ENCODE data around the gene PIGR. TPM values are rescaled to one million over a fixed set of nuclear protein-coding genes. Genes with fewer than 3 reads are reported as not detected.

Gene PIGR
- total RNA-seq, 1 experiment from 2014 or later = 0.03 TPM

- DNase-seq = no peak
- H3K36me3 ChIP-seq (replicated peaks; ENCODE audit: control insufficient read depth, insufficient read depth, low read length) = no peaks in the 10 kb centered on the region
- no peak overlapping the region for H3K4me3 ChIP-seq (ENCODE audit: insufficient read depth, low read depth, low read length)
- no peaks in the 10 kb centered on the region for H3K27me3 ChIP-seq (ENCODE audit: control insufficient read depth, insufficient read depth, low read length)
Observed at GRCh38 chr1:206886831-206887230, 59.4 kb downstream of the PIGR start.

DNA sequence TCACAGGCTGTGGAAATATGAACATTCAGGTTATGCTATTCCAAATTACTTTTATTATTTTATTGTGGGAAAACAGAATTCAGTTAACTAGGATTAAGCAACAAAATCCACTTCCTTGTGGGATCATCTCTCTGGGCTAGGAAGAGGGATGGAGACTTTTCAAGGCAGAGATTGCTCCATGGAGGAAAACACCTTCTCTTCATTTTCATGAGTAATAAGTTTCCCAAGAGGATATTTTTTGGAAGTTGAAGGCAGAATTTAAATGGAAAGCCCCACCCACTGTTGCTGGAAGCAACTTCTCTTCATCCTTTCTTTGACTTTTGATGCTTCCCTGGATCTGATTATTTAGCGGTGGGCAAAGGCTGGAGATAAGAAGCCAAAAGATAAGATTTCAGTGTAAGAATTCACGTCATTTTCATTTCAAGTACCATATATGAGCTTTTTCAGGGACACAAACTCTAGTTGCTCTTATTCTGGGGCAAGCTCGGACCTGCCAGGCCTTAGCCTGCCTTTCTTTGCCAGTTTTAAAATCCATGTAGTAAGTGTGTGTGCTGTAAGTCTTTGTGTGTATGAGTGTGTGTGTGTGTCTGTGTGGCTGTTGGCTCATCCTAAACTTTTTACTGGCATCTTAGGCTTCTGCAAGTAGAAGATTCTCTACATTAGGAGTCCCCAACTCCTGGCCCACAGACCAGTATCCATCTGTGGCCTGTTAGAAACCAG lies 60.8 kb downstream of the PIGR start:
- DNase-seq = no peak
- Histone ChIP-seq H3K36me3 (replicated peaks; ENCODE audit: control insufficient read depth, insufficient read depth, low read length) (no peaks in the 10 kb centered on the region), H3K4me3 (ENCODE audit: insufficient read depth, low read depth, low read length) (no peak overlapping the region), H3K27me3 (ENCODE audit: control insufficient read depth, insufficient read depth, low read length) (no peaks in the 10 kb centered on the region)

DNA sequence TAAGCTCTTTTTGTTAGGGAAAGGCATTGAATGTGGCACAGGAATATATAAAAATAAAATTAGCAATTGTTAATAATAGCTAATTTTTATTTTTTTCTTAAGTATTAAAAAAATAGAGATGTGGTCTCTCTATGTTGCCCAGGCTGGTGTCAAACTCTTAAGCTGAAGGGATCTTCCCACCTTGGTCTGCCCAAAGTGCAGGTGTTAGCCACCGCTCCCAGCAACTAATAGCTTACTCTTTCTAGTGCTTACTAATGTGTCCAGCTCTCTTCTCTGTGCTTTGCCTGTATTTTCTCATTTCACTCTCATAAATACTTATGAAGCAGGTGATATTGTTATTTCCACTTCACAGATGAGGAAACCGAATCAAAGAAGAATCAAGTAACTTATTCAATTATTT lies 62.4 kb downstream of the PIGR start:
- DNase-seq = no peak
- Histone ChIP-seq H3K27me3 (ENCODE audit: control insufficient read depth, insufficient read depth, low read length) (no peaks in the 10 kb centered on the region), H3K36me3 (replicated peaks; ENCODE audit: control insufficient read depth, insufficient read depth, low read length) (no peaks in the 10 kb centered on the region), H3K4me3 (ENCODE audit: insufficient read depth, low read depth, low read length) (no peak overlapping the region)

DNA sequence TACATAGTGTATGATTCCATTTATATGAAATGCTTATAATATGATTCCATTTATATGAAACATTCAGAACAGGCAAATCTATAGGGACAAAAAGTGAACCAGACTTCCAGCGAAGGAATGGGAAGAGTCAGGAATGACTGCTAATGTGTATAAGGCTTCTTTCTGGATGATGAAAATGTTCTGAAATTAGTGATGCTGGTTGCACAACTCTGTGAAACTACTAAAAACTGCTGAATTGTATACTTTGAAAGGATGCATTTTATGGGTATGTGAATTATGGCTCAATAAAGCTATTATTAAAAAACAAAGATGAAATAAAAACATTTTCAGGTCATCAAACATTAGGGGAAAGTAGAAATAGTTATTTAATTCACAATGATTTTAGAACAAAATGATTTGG lies 63.1 kb downstream of the PIGR start:
- DNase-seq = no peak
- H3K36me3 ChIP-seq (replicated peaks; ENCODE audit: control insufficient read depth, insufficient read depth, low read length) = no peaks in the 10 kb centered on the region
- no peak overlapping the region for H3K4me3 ChIP-seq (ENCODE audit: insufficient read depth, low read depth, low read length)
- H3K27me3 ChIP-seq (ENCODE audit: control insufficient read depth, insufficient read depth, low read length) = no peaks in the 10 kb centered on the region

DNA sequence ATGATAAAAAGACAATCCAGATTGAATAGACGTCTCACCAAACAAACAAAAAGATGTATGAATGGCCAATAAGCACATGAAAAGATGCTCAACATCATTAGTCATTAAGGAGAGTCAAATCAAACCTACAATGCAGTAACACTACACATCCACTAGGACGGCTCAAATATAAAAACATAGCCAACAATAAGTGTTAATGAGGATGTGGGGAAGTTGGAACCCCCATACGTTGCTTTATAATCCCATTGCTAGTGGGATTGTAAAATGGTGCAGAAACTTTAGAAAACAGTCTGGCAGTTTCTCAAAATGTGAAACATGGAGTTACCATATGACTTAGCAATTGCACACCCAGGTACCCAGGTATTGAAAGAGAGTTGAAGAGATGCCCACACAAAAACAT lies 63.7 kb downstream of the PIGR start:
- no peak overlapping the region for H3K4me3 ChIP-seq (ENCODE audit: insufficient read depth, low read depth, low read length)
- H3K27me3 ChIP-seq (ENCODE audit: control insufficient read depth, insufficient read depth, low read length) = no peaks in the 10 kb centered on the region
- no peak for DNase-seq
- no peaks in the 10 kb centered on the region for H3K36me3 ChIP-seq (replicated peaks; ENCODE audit: control insufficient read depth, insufficient read depth, low read length)

GRCh38 chr1:206880314-206880713 lies 66.0 kb downstream of the PIGR start:
- H3K36me3 ChIP-seq (replicated peaks; ENCODE audit: control insufficient read depth, insufficient read depth, low read length) = no peaks in the 10 kb centered on the region
- no peaks in the 10 kb centered on the region for H3K27me3 ChIP-seq (ENCODE audit: control insufficient read depth, insufficient read depth, low read length)
- DNase-seq = no peak
- no peak overlapping the region for H3K4me3 ChIP-seq (ENCODE audit: insufficient read depth, low read depth, low read length)

Other genes starting within 250 kb of the PIGR start
- not detected in 2 replicates for gene IL19, start 175.7 kb downstream of the PIGR start, total RNA-seq (2014; rRNA removed; shearing (Covaris generic))
- gene IL10, start 174.0 kb downstream of the PIGR start, total RNA-seq (2014; rRNA removed; shearing (Covaris generic)) = not detected in 2 replicates
- gene IL20, start 80.8 kb downstream of the PIGR start, total RNA-seq (2014; rRNA removed; shearing (Covaris generic)) = not detected in 2 replicates
- gene IL24, start 49.0 kb downstream of the PIGR start, total RNA-seq (2014; rRNA removed; shearing (Covaris generic)) = not detected in 2 replicates
- gene FCMR, start 24.5 kb downstream of the PIGR start, total RNA-seq (2014; rRNA removed; shearing (Covaris generic)) = not detected in 2 replicates
- gene FCAMR, start 24.0 kb upstream of the PIGR start, total RNA-seq (2014; rRNA removed; shearing (Covaris generic)) = not detected in 2 replicates
- gene C1orf116, start 86.3 kb upstream of the PIGR start, total RNA-seq (2014; rRNA removed; shearing (Covaris generic)) = 0.52 and 0.55 TPM in 2 replicates
- gene YOD1, start 104.7 kb upstream of the PIGR start, total RNA-seq (2014; rRNA removed; shearing (Covaris generic)) = 19.2 and 22.5 TPM in 2 replicates
- 12.7 and 16.6 TPM in 2 replicates for gene PFKFB2, start 106.8 kb upstream of the PIGR start, total RNA-seq (2014; rRNA removed; shearing (Covaris generic))
- gene C4BPB, start 142.4 kb upstream of the PIGR start, total RNA-seq (2014; rRNA removed; shearing (Covaris generic)) = not detected in 2 replicates
- gene C4BPA, start 157.8 kb upstream of the PIGR start, total RNA-seq (2014; rRNA removed; shearing (Covaris generic)) = not detected in 2 replicates

Measured in H7 (cell line).